Thoracic aorta (tissue), 2 donors: ENCODE data around the gene CACNG4. TPM values are rescaled to one million over a fixed set of nuclear protein-coding genes. Genes with fewer than 3 reads are reported as not detected.

ENCODE experiments used
- ATAC-seq: fragments of 150-250 bp; one replicate; pipeline ENCODE4 v1.8.0; 2017; ENCODE audit warnings: low read depth; ENCODE audit not compliant: insufficient number of reproducible peaks, low FRiP score
- DNase-seq: peaks from one replicate; pipeline ENCODE4 v3.0.0-alpha.2; 2020; ENCODE audit warnings: low spot score
- H3K27ac ChIP-seq, 2 donors: fragments of 200-600 bp; sonication (generic); 1 replicate in 1 of 2; 2 replicates in 1 of 2; pipeline ENCODE4 v1.5.1; 2016; ENCODE audit warnings: mild to moderate bottlenecking in 2 of 2, moderate library complexity in 2 of 2
- H3K27me3 ChIP-seq: fragments of 200-600 bp; sonication (generic); replicated peaks from 2 replicates; pipeline ENCODE4 v1.6.0; 2016; ENCODE audit warnings: mild to moderate bottlenecking; ENCODE audit not compliant: insufficient read depth
- H3K36me3 ChIP-seq: fragments of 200-600 bp; sonication (generic); one replicate; pipeline ENCODE4 v1.5.1; 2016
- H3K4me1 ChIP-seq, 2 donors: fragments of 200-600 bp; sonication (generic); 1 replicate in 1 of 2; 2 replicates in 1 of 2; pipeline versions ENCODE4 v1.5.1 to v1.6.0; 2016; ENCODE audit warnings: low read depth in 2 of 2, mild to moderate bottlenecking in 1 of 2; ENCODE audit not compliant: control insufficient read depth in 1 of 2
- H3K4me3 ChIP-seq: fragments of 200-600 bp; sonication (generic); 2 replicates; pipeline ENCODE4 v1.5.1; 2016; ENCODE audit warnings: mild to moderate bottlenecking
- H3K9me3 ChIP-seq: fragments of 200-600 bp; sonication (generic); 2 replicates; pipeline ENCODE4 v1.5.1; 2016
- CTCF ChIP-seq: fragments of 200-600 bp; sonication (generic); IDR thresholded peaks from one replicate; pipeline ENCODE4 v1.5.1; 2019; ENCODE audit warnings: antibody characterized with exemption
- total RNA-seq, 2 donors: library from RNA; depleted of rRNA; stranded (reverse); fragments of >200 nt; gene quantifications; one replicate each; pipeline versions ENCODE4 v1.1.0 to v1.2.3, GENCODE V29; 2016

Gene CACNG4
- total RNA-seq, 2 donors from 2014 or later = not detected

GRCh38 chr17:67054608-67055007 is 90.1 kb downstream of the CACNG4 start:
- Histone ChIP-seq H3K27ac (no peak overlapping the region), H3K27me3 (no peaks in the 10 kb centered on the region), H3K4me1 (peaks cover 0 to 7% of the 10 kb centered on the region in 2 donors), H3K9me3 (no peaks in the 10 kb centered on the region), H3K36me3 (no peaks in the 10 kb centered on the region), H3K4me3 (no peak overlapping the region)
- no peak for TF ChIP-seq CTCF
- ATAC-seq = no peak
- no peak for DNase-seq

GRCh38 chr17:67055041-67055443 is 90.5 kb downstream of the CACNG4 start:
- H3K9me3 ChIP-seq = no peaks in the 10 kb centered on the region
- DNase-seq = no peak

GRCh38 chr17:67055811-67056745 is 91.6 kb downstream of the CACNG4 start:
- no peaks in the 10 kb centered on the region for H3K27me3 ChIP-seq
- H3K27ac ChIP-seq = no peak overlapping the region
- no peak overlapping the region for H3K4me3 ChIP-seq
- ATAC-seq (no peak), DNase-seq (no peak)
- TF ChIP-seq CTCF = no peak
- H3K4me1 ChIP-seq = peaks cover 0 to 8% of the 10 kb centered on the region in 2 donors
- H3K36me3 ChIP-seq = no peaks in the 10 kb centered on the region
- no peaks in the 10 kb centered on the region for H3K9me3 ChIP-seq

More at GRCh38 chr17:67055041-67055443, 90.5 kb downstream of the CACNG4 start:
- Histone ChIP-seq H3K27ac (no peak overlapping the region), H3K4me1 (peaks cover 0 to 8% of the 10 kb centered on the region in 2 donors), H3K27me3 (no peaks in the 10 kb centered on the region), H3K36me3 (no peaks in the 10 kb centered on the region), H3K4me3 (no peak overlapping the region)
- TF ChIP-seq CTCF = no peak
- no peak for ATAC-seq

GRCh38 chr17:67056746-67057490 is 92.4 kb downstream of the CACNG4 start:
- no peak overlapping the region for H3K27ac ChIP-seq
- no peaks in the 10 kb centered on the region for H3K9me3 ChIP-seq
- ATAC-seq = no peak
- no peak for TF ChIP-seq CTCF
- no peaks in the 10 kb centered on the region for H3K36me3 ChIP-seq
- H3K4me3 ChIP-seq = no peak overlapping the region
- no peak for DNase-seq
- no peaks in the 10 kb centered on the region for H3K27me3 ChIP-seq
- peaks cover 0 to 8% of the 10 kb centered on the region in 2 donors for H3K4me1 ChIP-seq

GRCh38 chr17:67058036-67058435 is 93.5 kb downstream of the CACNG4 start:
- no peaks in the 10 kb centered on the region for H3K9me3 ChIP-seq
- H3K27ac ChIP-seq = no peak overlapping the region
- H3K36me3 ChIP-seq = no peaks in the 10 kb centered on the region
- DNase-seq = no peak
- H3K4me1 ChIP-seq = peaks cover 0 to 8% of the 10 kb centered on the region in 2 donors
- no peak overlapping the region for H3K4me3 ChIP-seq
- TF ChIP-seq CTCF = no peak
- no peaks in the 10 kb centered on the region for H3K27me3 ChIP-seq
- no peak for ATAC-seq
